ENCODE results near the gene KSR2. TPM values are rescaled to one million over a fixed set of nuclear protein-coding genes. Genes with fewer than 3 reads are reported as not detected.

The KSR2 gene
- total and polyA plus RNA-seq, 10 of the 15 experiments (the other 5 are each of a cell fraction or from before 2014, with no cell fraction given): under 0.01 to 1.5 (median 0.01) TPM; not detected in 3

GRCh38 chr12:117727301-117727700, 241.5 kb downstream of the KSR2 start:
- RAD21 ChIA-PET (ENCODE audit: unreplicated experiment): no interaction called here
- H3K27ac ChIP-seq (ENCODE audit: control insufficient read depth, insufficient read depth): no peak overlapping the region
- intact Hi-C loops (cut with micrococcal nuclease; ENCODE audit: unreplicated experiment) (no loop called here), in situ Hi-C loops (cut with MboI) (no loop called here)
- no peak overlapping the region for H2AFZ ChIP-seq (ENCODE audit: control insufficient read depth, low read depth, low read length)
- H3K4me2 ChIP-seq (ENCODE audit: control insufficient read depth, insufficient read depth): no peak overlapping the region
- no peaks in the 10 kb centered on the region for H3K4me1 ChIP-seq (ENCODE audit: control insufficient read depth, insufficient read depth, low read length)
- no peaks in the 10 kb centered on the region for H3K9me3 ChIP-seq (replicated peaks; ENCODE audit: control insufficient read depth, insufficient read depth, low read length)
- H3K36me3 ChIP-seq (ENCODE audit: control insufficient read depth in 2 of 2, insufficient read depth in 2 of 2, low read length in 1 of 2): no peaks in the 10 kb centered on the region
- WGBS (ENCODE audit: insufficient coverage, insufficient replicate concordance, low lambda C conversion rate, missing lambda C conversion rate): 30% methylated on average over 1 of the region's 1 CpG
- no peaks in the 10 kb centered on the region for H4K20me1 ChIP-seq (ENCODE audit: control insufficient read depth, insufficient read depth)
- ATAC-seq (no peak), DNase-seq (ENCODE audit: low read depth, low spot score) (no peak), FAIRE-seq (no peak)
- no peaks in the 10 kb centered on the region for H3K79me2 ChIP-seq (ENCODE audit: control insufficient read depth, insufficient read depth, low read length)
- TF ChIP-seq ELK1 (IDR thresholded peaks at IDR 0.05; ENCODE audit: low read depth, low read length): no peak
- TF ChIP-seq KLF5 (IDR thresholded peaks at IDR 0.05; ENCODE audit: partially characterized antibody): no peak
- TF ChIP-seq POU2F2 (IDR thresholded peaks at IDR 0.05; ENCODE audit: borderline replicate concordance, low read depth, low read length): no peak
- TF ChIP-seq JUND (IDR thresholded peaks at IDR 0.05; ENCODE audit: low read depth, low read length): no peak
- TF ChIP-seq SMARCA5 (IDR thresholded peaks at IDR 0.05): no peak
- TF ChIP-seq RB1 (IDR thresholded peaks at IDR 0.05; ENCODE audit: borderline replicate concordance): no peak
- TF ChIP-seq ESRRA (IDR thresholded peaks at IDR 0.05; ENCODE audit: low read length): no peak
- TF ChIP-seq CBFB (IDR thresholded peaks at IDR 0.05; ENCODE audit: low read depth): no peak
- no peak for TF ChIP-seq ZSCAN29 (IDR thresholded peaks at IDR 0.05)
- no peak for TF ChIP-seq IRF3 (IDR thresholded peaks at IDR 0.05)
- POLR2A ChIA-PET: no interaction called here
- CTCF ChIA-PET: no interaction called here
- no peak overlapping the region for H3K4me3 ChIP-seq
- SMC1A ChIA-PET (ENCODE audit: uncharacterized antibody, unreplicated experiment): no interaction called here
- BruUV-seq (replicated peaks): no TSS peak
- H3K27me3 ChIP-seq (replicated peaks in 1 of 2; ENCODE audit: control insufficient read depth in 2 of 2, insufficient read depth in 2 of 2, low read length in 1 of 2): no peaks in the 10 kb centered on the region
- no peak overlapping the region for H3K9ac ChIP-seq (ENCODE audit: control insufficient read depth, insufficient read depth, low read length)

Measured in GM12878 (cell line).